ENCODE measurements around the gene TBC1D8. TPM values are rescaled to one million over a fixed set of nuclear protein-coding genes. Genes with fewer than 3 reads are reported as not detected.

The TBC1D8 gene
- total and polyA plus RNA-seq, 2 of the 13 experiments (the other 11 are each of a cell fraction or from before 2014, with no cell fraction given), result 45.1 to 95.4 TPM

DNA sequence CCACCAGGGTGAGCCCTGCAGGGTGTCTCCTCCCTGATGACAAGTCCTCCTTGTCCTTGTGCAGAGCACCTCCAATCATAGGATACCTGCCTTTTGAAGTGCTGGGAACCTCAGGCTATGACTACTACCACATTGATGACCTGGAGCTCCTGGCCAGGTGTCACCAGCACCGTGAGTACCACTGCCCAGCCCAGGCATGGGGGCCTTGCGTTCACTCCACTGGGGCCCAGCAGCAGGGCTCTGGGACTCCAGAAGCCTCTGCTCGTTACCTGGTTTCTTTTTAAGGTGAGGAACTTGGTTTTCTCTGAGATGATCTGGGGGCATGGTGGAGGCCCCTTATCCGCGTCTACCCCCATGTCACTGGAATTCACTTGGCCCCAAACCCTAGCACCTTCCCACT is 185.6 kb downstream of the TBC1D8 start:
- Histone ChIP-seq H3K27ac (ENCODE audit: extremely low read length, insufficient read depth, low read length) (no peak overlapping the region), H3K4me2 (ENCODE audit: low read depth, low read length) (no peak overlapping the region), H3K36me3 (replicated peaks in 1 of 2; ENCODE audit: control insufficient read depth in 1 of 2, insufficient read depth in 2 of 2, low read length in 2 of 2) (peaks cover 22 to 64% of the 10 kb centered on the region in 2 experiments), H3K27me3 (ENCODE audit: control insufficient read depth in 1 of 2, insufficient read depth in 2 of 2, low read length in 2 of 2) (no peaks in the 10 kb centered on the region), H4K20me1 (ENCODE audit: insufficient read depth, low read length) (no peaks in the 10 kb centered on the region), H3K4me3 (replicated peaks in 1 of 3; ENCODE audit: insufficient read depth in 1 of 3, low read depth in 2 of 3, low read length in 3 of 3) (no peak overlapping the region), H3K9me3 (ENCODE audit: low read length) (no peaks in the 10 kb centered on the region), H2AFZ (ENCODE audit: low read length) (no peak overlapping the region), H3K79me2 (ENCODE audit: insufficient read depth, low read length) (no peaks in the 10 kb centered on the region), H3K9ac (ENCODE audit: insufficient read depth, low read depth, low read length) (no peak overlapping the region), H3K4me1 (ENCODE audit: insufficient read depth, low read length) (no peaks in the 10 kb centered on the region)
- intact Hi-C loops (cut with micrococcal nuclease; ENCODE audit: unreplicated experiment), result no loop called here
- DNase-seq (ENCODE audit: low spot score), result no peak
- ATAC-seq, result no peak; the same call in 2 of the 3 replicates
- 99% methylated on average over 5 of the region's 5 CpGs for WGBS (ENCODE audit: low lambda C conversion rate)
- TF ChIP-seq TMF1 (CRISPR knock-in tag; IDR thresholded peaks at IDR 0.05; ENCODE audit: low read depth) (no peak), ISX (CRISPR knock-in tag; conservative IDR thresholded peaks at IDR 0.05) (no peak), SNRNP70 (IDR thresholded peaks at IDR 0.05; ENCODE audit: low read depth, low read length) (no peak), PRDM15 (CRISPR knock-in tag; IDR thresholded peaks at IDR 0.05) (no peak), TP53 (CRISPR knock-in tag; conservative IDR thresholded peaks at IDR 0.05) (no peak), ZFP41 (CRISPR knock-in tag; IDR thresholded peaks at IDR 0.05; ENCODE audit: borderline replicate concordance) (no peak), ZC3H4 (CRISPR knock-in tag; IDR thresholded peaks at IDR 0.05; ENCODE audit: borderline replicate concordance) (no peak), NR1H2 (CRISPR knock-in tag; IDR thresholded peaks at IDR 0.05; ENCODE audit: borderline replicate concordance, low read depth) (no peak), KDM3A (CRISPR knock-in tag; IDR thresholded peaks at IDR 0.05; ENCODE audit: low read depth) (no peak), CCAR2 (optimal IDR thresholded peaks at IDR 0.05; ENCODE audit: low read depth, low read length) (no peak), ZBTB7A (CRISPR knock-in tag; IDR thresholded peaks at IDR 0.05) (no peak), ZNF446 (CRISPR knock-in tag; IDR thresholded peaks at IDR 0.05) (no peak), KLF16 (CRISPR knock-in tag; IDR thresholded peaks at IDR 0.05) (no peak), REL (CRISPR knock-in tag; conservative IDR thresholded peaks at IDR 0.05) (no peak), ZNF251 (CRISPR knock-in tag; IDR thresholded peaks at IDR 0.05) (no peak), THAP8 (CRISPR knock-in tag; IDR thresholded peaks at IDR 0.05; ENCODE audit: borderline replicate concordance) (no peak)
- POLR2A ChIA-PET, result no interaction called here
- in situ Hi-C loops (cut with HindIII; ENCODE audit: extremely low pct_ligation_motif_present, low pct_unique_long_range_greater_than_20kb), result no loop called here
- no TSS peak for BruUV-seq (replicated peaks)
- CTCF ChIA-PET (ENCODE audit: low intra/inter-chr PET ratio, low total read pairs), result no interaction called here
- FAIRE-seq, result no peak

Data from HepG2 (cell line).